Mesothelial cell of epicardium (in vitro differentiated cells): ENCODE measurements around the gene OSGIN1. TPM values are rescaled to one million over a fixed set of nuclear protein-coding genes. Genes with fewer than 3 reads are reported as not detected.
A peak's percentile ranks its signal among the peaks of the same experiment; 100 is the strongest.

Experiments used
- DNase-seq, 2 experiments: peaks; one replicate each; pipeline ENCODE4 v3.0.0; 2021; ENCODE audit warnings: low spot score in 2 of 2; ENCODE audit not compliant: unreplicated experiment in 2 of 2
- H3K27ac Mint-ChIP-seq: 2 replicates; pipeline ENCODE4 v1.8.0; 2021; ENCODE audit warnings: mixed read lengths
- H3K27me3 Mint-ChIP-seq: 2 replicates; pipeline ENCODE4 v1.8.0; 2021; ENCODE audit warnings: low read depth, mixed read lengths
- H3K36me3 Mint-ChIP-seq: 2 replicates; pipeline ENCODE4 v1.8.0; 2021; ENCODE audit warnings: mixed read lengths
- H3K4me1 Mint-ChIP-seq: 2 replicates; pipeline ENCODE4 v1.8.0; 2021; ENCODE audit warnings: mixed read lengths
- H3K4me3 Mint-ChIP-seq: 2 replicates; pipeline ENCODE4 v1.8.0; 2021; ENCODE audit warnings: mild to moderate bottlenecking, moderate library complexity, mixed read lengths
- H3K9me3 Mint-ChIP-seq: 2 replicates; pipeline ENCODE4 v1.8.0; 2021; ENCODE audit warnings: mixed read lengths
- CTCF ChIP-seq: fragments of 200-600 bp; sonication (generic); IDR thresholded peaks from one replicate; pipeline ENCODE4 v1.5.0; 2021; ENCODE audit warnings: antibody characterized with exemption; ENCODE audit not compliant: unreplicated experiment
- total RNA-seq: library from RNA; stranded (reverse); gene quantifications from 3 replicates; pipeline ENCODE4 v1.2.1, GENCODE V29; 2021

OSGIN1 gene
- total RNA-seq, 1 donor from 2014 or later = 2.5 TPM

GRCh38 chr16:83908798-83909197, 44.2 kb upstream of the OSGIN1 start:
- H3K4me1 Mint-ChIP-seq = peaks cover 16% of the 10 kb centered on the region
- H3K27ac Mint-ChIP-seq = no peak overlapping the region
- no peaks in the 10 kb centered on the region for H3K27me3 Mint-ChIP-seq
- DNase-seq = no peak
- TF ChIP-seq CTCF = no peak
- H3K36me3 Mint-ChIP-seq = peaks cover 25% of the 10 kb centered on the region
- H3K4me3 Mint-ChIP-seq = no peak overlapping the region
- no peaks in the 10 kb centered on the region for H3K9me3 Mint-ChIP-seq

- Mint-ChIP-seq H3K27ac (no peak overlapping the region), H3K9me3 (peaks cover 5% of the 10 kb centered on the region), H3K27me3 (no peaks in the 10 kb centered on the region), H3K4me1 (peaks cover 16% of the 10 kb centered on the region), H3K36me3 (peaks cover 38% of the 10 kb centered on the region), H3K4me3 (no peak overlapping the region)
- no peak for TF ChIP-seq CTCF
- no peak for DNase-seq
These were observed 41.8 kb upstream of the OSGIN1 start for GRCh38 chr16:83911290-83911689.

GRCh38 chr16:83912519-83913244, 40.4 kb upstream of the OSGIN1 start:
- TF ChIP-seq CTCF = no peak
- Mint-ChIP-seq H3K9me3 (peaks cover 7% of the 10 kb centered on the region), H3K27ac (peak overlapping the region; percentile 47), H3K4me1 (peaks cover 3% of the 10 kb centered on the region), H3K4me3 (no peak overlapping the region), H3K27me3 (no peaks in the 10 kb centered on the region), H3K36me3 (peaks cover 50% of the 10 kb centered on the region)
- no peak for DNase-seq

GRCh38 chr16:83913245-83913633, 39.8 kb upstream of the OSGIN1 start:
- no peak for DNase-seq
- Mint-ChIP-seq H3K36me3 (peaks cover 56% of the 10 kb centered on the region), H3K4me3 (no peak overlapping the region), H3K27ac (peak overlapping the region; percentile 47), H3K27me3 (no peaks in the 10 kb centered on the region), H3K9me3 (peaks cover 7% of the 10 kb centered on the region), H3K4me1 (no peaks in the 10 kb centered on the region)
- no peak for TF ChIP-seq CTCF

GRCh38 chr16:83914091-83914710, 38.8 kb upstream of the OSGIN1 start:
- Mint-ChIP-seq H3K4me3 (no peak overlapping the region), H3K27ac (no peak overlapping the region), H3K36me3 (peaks cover 61% of the 10 kb centered on the region), H3K4me1 (no peaks in the 10 kb centered on the region), H3K27me3 (no peaks in the 10 kb centered on the region), H3K9me3 (peaks cover 7% of the 10 kb centered on the region)
- no peak for DNase-seq
- TF ChIP-seq CTCF = no peak
